ENCODE results near the gene TMEM229A. TPM values are rescaled to one million over a fixed set of nuclear protein-coding genes. Genes with fewer than 3 reads are reported as not detected.

The TMEM229A gene
- total RNA-seq, 4 donors from 2014 or later: 0.55 TPM; not detected in 3

GRCh38 chr7:124062171-124062570, 29.3 kb upstream of the TMEM229A start:
- Histone ChIP-seq H3K27ac (no peak overlapping the region), H3K4me1 (no peaks in the 10 kb centered on the region), H3K4me3 (no peak overlapping the region), H3K36me3 (no peaks in the 10 kb centered on the region), H3K27me3 (no peaks in the 10 kb centered on the region), H3K9me3 (no peaks in the 10 kb centered on the region)
- TF ChIP-seq POLR2A (IDR thresholded peaks at IDR 0.05): no peak
- TF ChIP-seq, protein P1, sequence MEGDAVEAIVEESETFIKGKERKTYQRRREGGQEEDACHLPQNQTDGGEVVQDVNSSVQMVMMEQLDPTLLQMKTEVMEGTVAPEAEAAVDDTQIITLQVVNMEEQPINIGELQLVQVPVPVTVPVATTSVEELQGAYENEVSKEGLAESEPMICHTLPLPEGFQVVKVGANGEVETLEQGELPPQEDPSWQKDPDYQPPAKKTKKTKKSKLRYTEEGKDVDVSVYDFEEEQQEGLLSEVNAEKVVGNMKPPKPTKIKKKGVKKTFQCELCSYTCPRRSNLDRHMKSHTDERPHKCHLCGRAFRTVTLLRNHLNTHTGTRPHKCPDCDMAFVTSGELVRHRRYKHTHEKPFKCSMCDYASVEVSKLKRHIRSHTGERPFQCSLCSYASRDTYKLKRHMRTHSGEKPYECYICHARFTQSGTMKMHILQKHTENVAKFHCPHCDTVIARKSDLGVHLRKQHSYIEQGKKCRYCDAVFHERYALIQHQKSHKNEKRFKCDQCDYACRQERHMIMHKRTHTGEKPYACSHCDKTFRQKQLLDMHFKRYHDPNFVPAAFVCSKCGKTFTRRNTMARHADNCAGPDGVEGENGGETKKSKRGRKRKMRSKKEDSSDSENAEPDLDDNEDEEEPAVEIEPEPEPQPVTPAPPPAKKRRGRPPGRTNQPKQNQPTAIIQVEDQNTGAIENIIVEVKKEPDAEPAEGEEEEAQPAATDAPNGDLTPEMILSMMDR (IDR thresholded peaks at IDR 0.05): no peak
- no peak for TF ChIP-seq POLR2AphosphoS5 (IDR thresholded peaks at IDR 0.05)
- TF ChIP-seq EP300 (IDR thresholded peaks at IDR 0.05; ENCODE audit: low read depth): no peak
- 50 to 80% methylated on average over 1 of the region's 1 CpG for WGBS, 2 donors (ENCODE audit: low coverage in 1 of 2)
- no peak for DNase-seq
- intact Hi-C loops (cut with DNase I; ENCODE audit: low total_unique reads): loop anchor here (5.0 kb wide), 1 partner anchor 1245 kb away; no protein-coding TSS in a partner anchor
- in situ Hi-C loops (cut with MboI; ENCODE audit: low pct_ligation_motif_present in 1 of 4, low pct_unique_long_range_greater_than_20kb in 1 of 4, low sequenced_read_pairs in 3 of 4): no loop called here

DNA sequence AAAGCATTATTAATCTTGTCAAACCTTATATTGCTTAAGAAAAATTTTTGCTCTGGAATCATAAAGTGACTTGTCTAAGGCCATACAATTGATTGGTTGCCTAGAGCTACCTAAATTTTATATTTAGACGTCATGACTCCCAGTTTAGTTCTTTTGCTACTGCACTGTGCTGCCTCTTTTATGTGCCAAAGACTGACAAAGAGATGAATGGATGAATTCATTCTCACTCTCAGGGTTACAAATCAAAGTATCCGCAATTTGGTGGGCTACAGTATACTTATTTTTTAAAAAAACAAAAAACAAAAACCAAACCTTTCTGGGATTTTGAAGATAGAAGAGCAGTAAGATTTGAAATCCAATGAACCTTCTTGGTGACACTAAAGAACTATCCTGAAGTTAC, 27.7 kb upstream of the TMEM229A start:
- in situ Hi-C loops (cut with MboI; ENCODE audit: low pct_ligation_motif_present in 1 of 4, low pct_unique_long_range_greater_than_20kb in 1 of 4, low sequenced_read_pairs in 3 of 4): no loop called here

GRCh38 chr7:124059375-124059774, 26.5 kb upstream of the TMEM229A start:
- WGBS, 2 donors (ENCODE audit: low coverage in 1 of 2): 62 to 93% methylated on average over 3 to 4 of the region's 4 CpGs
- intact Hi-C loops (cut with DNase I; ENCODE audit: low total_unique reads): no loop called here
- DNase-seq: no peak

More for the DNA sequence above, 27.7 kb upstream of the TMEM229A start:
- no peaks in the 10 kb centered on the region for H3K4me1 ChIP-seq
- 84 to 94% methylated on average over 2 of the region's 2 CpGs for WGBS, 2 donors (ENCODE audit: low coverage in 1 of 2)
- H3K4me3 ChIP-seq: no peak overlapping the region
- no peaks in the 10 kb centered on the region for H3K9me3 ChIP-seq
- H3K27ac ChIP-seq: no peak overlapping the region
- intact Hi-C loops (cut with DNase I; ENCODE audit: low total_unique reads): loop anchor here (5.0 kb wide), 1 partner anchor 1247 kb away; no protein-coding TSS in a partner anchor
- H3K36me3 ChIP-seq: no peaks in the 10 kb centered on the region
- no peak for DNase-seq
- H3K27me3 ChIP-seq: no peaks in the 10 kb centered on the region
- TF ChIP-seq POLR2AphosphoS5 (IDR thresholded peaks at IDR 0.05) (no peak), EP300 (IDR thresholded peaks at IDR 0.05; ENCODE audit: low read depth) (no peak), POLR2A (IDR thresholded peaks at IDR 0.05) (no peak)
- TF ChIP-seq, protein P1 (IDR thresholded peaks at IDR 0.05): no peak

DNA sequence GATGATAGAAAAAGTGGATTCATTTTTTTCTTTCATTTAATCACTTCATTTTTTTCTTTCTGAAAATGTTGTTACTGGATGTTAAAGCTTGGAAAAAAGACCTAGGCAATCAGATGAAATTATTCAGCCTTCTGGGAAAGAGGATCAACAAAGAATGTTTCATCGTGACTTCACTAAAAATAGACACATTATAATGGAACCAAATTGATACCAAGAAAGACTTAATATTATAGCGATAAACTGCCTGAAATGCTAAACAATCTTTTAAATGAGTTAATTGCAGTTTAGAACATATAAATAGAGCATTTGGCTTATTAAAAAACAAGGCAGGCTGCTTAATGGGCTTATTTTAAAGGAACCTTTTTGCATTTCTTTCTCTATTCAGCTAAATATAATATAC, 25.6 kb upstream of the TMEM229A start:
- Histone ChIP-seq H3K27ac (no peak overlapping the region), H3K9me3 (no peaks in the 10 kb centered on the region), H3K4me3 (no peak overlapping the region), H3K27me3 (no peaks in the 10 kb centered on the region), H3K4me1 (no peaks in the 10 kb centered on the region), H3K36me3 (no peaks in the 10 kb centered on the region)
- intact Hi-C loops (cut with DNase I; ENCODE audit: low total_unique reads): no loop called here
- no peak for TF ChIP-seq POLR2AphosphoS5 (IDR thresholded peaks at IDR 0.05)
- TF ChIP-seq POLR2A (IDR thresholded peaks at IDR 0.05): no peak
- TF ChIP-seq, protein P1 (IDR thresholded peaks at IDR 0.05): no peak
- TF ChIP-seq EP300 (IDR thresholded peaks at IDR 0.05; ENCODE audit: low read depth): no peak
- 80% methylated on average over 2 of the region's 2 CpGs for WGBS, 2 donors (ENCODE audit: low coverage in 1 of 2)
- in situ Hi-C loops (cut with MboI; ENCODE audit: low pct_ligation_motif_present in 1 of 4, low pct_unique_long_range_greater_than_20kb in 1 of 4, low sequenced_read_pairs in 3 of 4): no loop called here
- no peak for DNase-seq

More at GRCh38 chr7:124059375-124059774, 26.5 kb upstream of the TMEM229A start:
- H3K9me3 ChIP-seq: no peaks in the 10 kb centered on the region
- no peaks in the 10 kb centered on the region for H3K36me3 ChIP-seq
- no peak overlapping the region for H3K27ac ChIP-seq
- in situ Hi-C loops (cut with MboI; ENCODE audit: low pct_ligation_motif_present in 1 of 4, low pct_unique_long_range_greater_than_20kb in 1 of 4, low sequenced_read_pairs in 3 of 4): no loop called here
- H3K4me1 ChIP-seq: no peaks in the 10 kb centered on the region
- no peaks in the 10 kb centered on the region for H3K27me3 ChIP-seq
- TF ChIP-seq, protein P1 (IDR thresholded peaks at IDR 0.05): no peak
- TF ChIP-seq POLR2A (IDR thresholded peaks at IDR 0.05) (no peak), POLR2AphosphoS5 (IDR thresholded peaks at IDR 0.05) (no peak), EP300 (IDR thresholded peaks at IDR 0.05; ENCODE audit: low read depth) (no peak)
- no peak overlapping the region for H3K4me3 ChIP-seq
